ENCODE results near the gene PLEKHA7. TPM values are rescaled to one million over a fixed set of nuclear protein-coding genes. Genes with fewer than 3 reads are reported as not detected.

PLEKHA7 gene
- polyA plus RNA-seq, 3 donors = 11.9 to 18.7 (median 16.2) TPM

DNA sequence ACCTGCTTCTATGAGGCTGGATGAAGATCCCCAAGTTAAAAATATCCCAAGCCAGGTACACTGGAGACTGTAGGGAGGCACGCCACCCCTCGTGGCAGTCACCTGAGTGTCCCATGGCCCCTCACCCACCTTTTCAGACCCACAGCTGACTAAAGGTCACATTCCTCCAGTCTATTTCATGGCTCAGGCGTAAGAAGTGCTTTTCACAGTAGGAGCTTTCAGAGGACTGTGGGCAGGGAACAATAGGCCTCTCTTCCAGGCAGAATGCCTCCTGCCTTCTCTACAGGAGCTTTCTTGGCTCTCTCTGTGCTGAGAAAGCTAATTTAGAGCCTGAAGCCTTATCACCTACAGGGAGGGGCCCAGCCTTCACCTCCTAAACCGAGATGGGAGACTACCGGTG is 201.9 kb downstream of the PLEKHA7 start:
- H3K27ac ChIP-seq (ENCODE audit: low read depth, low read length) = no peak overlapping the region
- 59 to 84% (median 81%) methylated on average over 5 of the region's 5 CpGs for WGBS, 3 donors

DNA sequence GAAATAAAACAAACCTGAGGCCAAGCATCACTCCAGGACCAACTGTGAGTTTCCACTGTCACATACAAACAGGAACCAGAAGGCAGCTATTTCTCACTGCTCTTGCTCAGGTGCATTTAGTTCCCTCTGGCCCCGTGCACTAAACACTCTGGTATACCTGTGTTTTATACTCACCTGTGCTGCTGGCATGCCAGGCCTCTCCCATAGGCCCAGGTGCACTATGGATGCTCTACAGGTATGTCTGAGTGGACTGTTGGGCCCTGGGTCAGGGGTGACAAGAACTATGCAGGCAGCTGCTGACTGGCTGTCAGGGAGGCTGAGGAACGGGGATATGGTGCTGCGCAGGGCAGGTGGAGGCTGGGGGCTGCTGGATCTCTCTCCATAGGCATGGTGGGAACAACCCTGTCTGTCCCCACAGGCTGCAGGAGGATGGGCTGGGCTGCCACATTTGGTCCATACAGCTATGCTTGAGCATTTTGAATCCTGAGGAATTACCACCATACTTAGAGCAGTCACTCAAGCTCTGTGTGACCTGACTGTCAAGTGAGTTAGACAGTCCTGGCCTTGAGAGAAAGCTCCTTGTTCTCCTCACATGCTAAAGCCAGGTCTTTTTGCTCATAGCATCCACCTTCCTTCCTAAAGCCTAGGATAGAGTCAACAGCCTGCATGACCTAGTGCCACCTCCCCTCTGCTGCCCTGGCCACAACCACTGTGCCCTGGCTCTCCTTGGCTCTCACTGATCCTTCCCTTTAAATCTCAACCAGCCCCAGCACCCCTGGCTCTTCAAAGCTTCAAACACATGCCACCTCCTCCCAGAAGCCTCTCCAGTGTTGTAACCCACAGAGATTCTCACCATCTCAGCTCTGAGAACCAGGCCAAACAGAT is 202.8 kb downstream of the PLEKHA7 start:
- no peak overlapping the region for H3K27ac ChIP-seq (ENCODE audit: low read depth, low read length)
- 91 to 93% (median 91%) methylated on average over 3 of the region's 3 CpGs for WGBS, 3 donors

DNA sequence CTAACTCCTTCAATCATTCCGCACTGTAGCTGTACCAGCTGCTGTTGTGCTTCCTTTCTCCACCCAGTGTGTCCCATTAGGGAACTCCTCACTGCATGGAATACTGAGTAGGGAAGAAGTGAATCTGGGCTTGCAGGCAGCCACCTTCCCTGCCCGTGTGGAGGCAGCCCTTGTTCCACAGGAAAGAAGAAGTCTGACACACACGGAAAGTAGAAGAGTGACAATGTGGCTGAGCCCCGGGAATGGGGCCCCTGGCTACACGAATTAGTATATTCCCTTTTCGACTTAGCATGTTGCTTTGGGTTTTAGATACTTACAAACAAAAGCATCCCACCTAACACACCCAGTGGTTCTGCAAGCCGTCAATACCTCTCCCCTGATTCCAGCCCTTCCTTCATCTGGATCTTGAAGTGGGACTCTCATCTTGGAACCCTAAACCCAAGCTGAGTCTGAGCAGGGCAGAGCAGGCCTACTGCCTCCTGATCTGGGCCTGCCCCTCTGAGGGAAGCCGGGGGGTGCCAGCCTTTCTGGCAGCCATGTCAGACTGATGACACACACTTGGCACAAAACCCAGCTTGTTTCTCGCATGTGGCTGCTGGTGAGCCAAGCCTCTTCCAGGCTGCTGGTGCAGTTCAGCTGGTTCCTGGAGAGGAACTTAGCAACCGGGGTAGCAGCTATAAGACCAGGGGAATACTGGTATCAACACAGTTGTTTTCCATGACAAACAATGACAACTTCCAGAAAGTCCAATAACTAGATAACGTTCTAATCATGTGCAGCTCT is 204.1 kb downstream of the PLEKHA7 start:
- WGBS, 3 donors = 56 to 78% (median 56%) methylated on average over 11 of the region's 11 CpGs
- no peak overlapping the region for H3K27ac ChIP-seq (ENCODE audit: low read depth, low read length)

DNA sequence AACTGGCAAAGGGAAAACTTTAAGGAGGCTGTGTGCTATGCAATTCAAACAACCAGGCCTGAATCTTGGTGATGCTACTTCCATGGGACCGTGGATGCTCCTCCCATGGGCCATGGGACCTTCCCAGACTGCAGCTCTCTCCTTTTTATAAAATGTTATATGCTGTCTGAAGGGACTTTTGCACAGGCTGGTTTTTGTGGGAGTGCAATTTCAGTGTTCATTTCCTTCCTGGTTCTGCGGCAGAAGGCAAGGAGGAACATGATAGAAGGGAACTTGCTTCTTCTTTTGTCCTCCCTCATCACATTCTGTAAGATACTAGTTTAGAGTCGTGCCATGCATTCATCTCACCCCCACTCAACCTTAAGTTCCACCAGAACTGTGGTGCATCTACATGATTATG is 206.9 kb downstream of the PLEKHA7 start:
- no peak overlapping the region for H3K27ac ChIP-seq (ENCODE audit: low read depth, low read length)
- WGBS, 3 donors = 32 to 83% (median 47%) methylated on average over 3 of the region's 3 CpGs

DNA sequence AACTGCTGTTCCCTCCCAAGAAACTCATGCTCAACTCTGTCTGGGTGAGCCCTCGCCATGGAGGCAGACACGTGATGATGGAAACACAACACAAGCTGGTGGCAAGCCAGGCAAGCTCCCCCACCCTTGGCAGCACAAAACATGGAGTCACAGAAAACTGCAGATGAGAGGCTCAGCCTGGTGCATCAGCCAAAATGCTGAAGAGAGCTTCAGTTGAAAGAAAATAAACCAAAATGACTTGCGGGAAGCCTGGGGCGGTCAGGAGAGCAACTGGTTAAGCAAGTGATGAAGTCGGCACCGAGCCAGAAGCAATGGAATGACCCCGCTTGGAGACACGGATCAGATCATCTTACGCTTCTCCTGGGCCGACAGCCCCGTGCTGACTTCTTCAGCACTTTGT is 207.4 kb downstream of the PLEKHA7 start:
- 34 to 67% (median 38%) methylated on average over 11 of the region's 11 CpGs for WGBS, 3 donors
- no peak overlapping the region for H3K27ac ChIP-seq (ENCODE audit: low read depth, low read length)

DNA sequence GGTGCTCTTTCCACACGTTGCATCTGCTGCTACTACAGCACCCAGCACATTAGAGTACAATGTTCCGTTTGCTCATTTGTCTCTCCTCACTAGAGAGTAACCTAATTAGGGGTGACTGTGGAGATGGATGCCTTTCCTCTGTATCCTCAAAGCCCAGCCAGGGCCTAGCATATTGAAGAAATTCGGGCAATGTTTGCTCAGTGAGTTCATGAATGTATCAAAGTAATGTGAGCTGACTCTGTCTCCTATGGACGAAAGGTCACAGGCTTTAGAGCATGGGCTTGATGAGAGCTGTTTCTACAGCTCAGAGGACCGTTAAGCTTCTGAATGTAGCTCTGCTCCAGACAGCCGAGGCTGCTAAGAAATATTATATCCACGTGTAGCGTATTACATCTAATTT is 208.3 kb downstream of the PLEKHA7 start:
- WGBS, 3 donors = 76 to 82% (median 78%) methylated on average over 8 of the region's 8 CpGs
- no peak overlapping the region for H3K27ac ChIP-seq (ENCODE audit: low read depth, low read length)

DNA sequence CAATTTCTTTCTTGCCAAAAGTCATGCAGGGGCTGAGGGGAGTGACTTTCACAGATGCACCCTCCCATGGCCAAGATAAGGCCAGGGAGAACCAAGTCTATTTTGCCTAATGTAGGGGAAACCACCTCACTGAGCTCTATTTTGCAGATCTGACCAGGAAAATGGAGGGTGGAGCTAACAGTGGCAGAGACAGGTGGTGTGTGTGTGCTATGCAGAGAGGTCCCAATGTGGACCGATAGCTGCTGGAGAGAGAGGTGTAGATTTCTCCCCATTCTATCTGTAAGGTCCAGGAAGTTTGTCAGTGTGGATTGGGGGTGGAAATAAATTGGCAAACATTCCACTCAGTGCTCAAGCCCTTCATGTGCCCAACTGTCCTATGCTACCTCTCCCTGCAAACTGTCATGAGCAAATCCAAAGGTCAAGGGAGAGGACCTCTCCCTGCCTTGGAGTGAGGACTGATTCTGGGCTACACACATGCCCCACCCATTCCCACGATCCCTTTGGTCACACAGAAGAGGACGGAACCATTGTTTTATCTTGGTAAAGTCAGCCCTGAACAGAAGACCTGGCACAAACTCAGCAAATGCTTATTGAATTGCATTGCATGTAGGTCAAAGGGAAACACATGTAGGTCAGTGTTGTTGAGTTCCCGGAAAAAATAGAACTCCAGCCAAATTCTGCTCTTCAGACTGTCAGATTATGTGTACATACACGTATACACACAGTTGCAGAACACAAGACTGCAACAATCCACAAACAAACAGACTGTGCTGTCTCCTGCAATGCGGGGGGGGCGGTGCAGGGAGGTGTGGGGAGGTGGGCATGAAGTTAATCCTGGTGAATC is 209.9 kb downstream of the PLEKHA7 start:
- H3K27ac ChIP-seq (ENCODE audit: low read depth, low read length) = no peak overlapping the region
- WGBS, 3 donors = 37 to 47% (median 39%) methylated on average over 7 of the region's 7 CpGs

DNA sequence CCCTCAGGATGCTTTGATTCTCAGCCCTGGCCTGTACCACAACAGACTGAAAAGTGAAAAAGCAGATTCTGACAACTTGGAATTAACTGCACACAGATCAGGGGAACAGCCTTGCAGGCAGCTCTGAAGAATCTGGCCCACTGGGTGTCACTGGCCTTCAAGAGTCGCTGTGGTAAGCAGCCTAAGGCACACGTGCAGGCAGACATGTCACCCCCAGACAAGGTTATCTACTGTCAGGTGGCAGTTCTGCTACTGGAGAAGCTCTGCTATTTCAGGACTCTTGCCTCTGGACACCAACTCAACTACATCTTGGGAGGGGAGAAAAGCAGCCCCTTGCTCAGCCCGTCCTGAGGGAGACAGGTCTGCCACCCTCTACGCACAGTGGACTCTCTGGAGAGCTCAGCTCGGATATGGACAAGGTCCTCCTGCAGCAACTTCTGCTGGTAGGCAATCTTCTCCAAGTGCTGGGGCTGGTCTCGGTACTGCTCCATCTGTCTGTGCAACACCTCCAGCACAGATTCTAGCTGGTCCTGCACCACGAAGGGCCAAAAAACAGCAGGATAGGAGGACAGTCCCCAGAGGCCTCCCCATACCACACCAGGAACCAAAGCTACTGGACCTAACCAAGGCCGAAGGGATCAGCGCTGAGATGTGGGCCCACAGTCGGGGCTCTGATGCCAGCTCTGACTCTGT is 212.8 kb downstream of the PLEKHA7 start:
- 92 to 94% (median 93%) methylated on average over 10 of the region's 10 CpGs for WGBS, 3 donors
- H3K27ac ChIP-seq (ENCODE audit: low read depth, low read length) = no peak overlapping the region

DNA sequence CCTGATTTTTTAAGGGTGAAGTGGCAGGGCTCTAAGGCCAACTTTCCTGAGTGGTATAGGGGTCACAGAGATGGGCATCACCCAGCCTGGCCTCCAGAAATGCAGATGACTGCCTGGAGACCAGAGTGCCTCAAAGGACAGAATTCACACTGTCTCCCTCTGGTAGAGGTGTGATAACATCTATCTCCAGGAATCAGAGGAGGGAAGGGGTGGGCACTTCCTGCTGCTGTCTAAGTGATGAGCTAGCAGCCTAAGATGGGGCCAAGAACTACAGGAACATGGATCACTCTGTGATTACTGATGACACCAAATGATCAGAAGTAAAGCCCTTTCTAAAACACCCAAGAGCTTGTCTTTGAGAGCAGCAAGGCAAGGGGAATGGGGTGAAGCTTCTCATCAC is 213.8 kb downstream of the PLEKHA7 start:
- no peak overlapping the region for H3K27ac ChIP-seq (ENCODE audit: low read depth, low read length)

DNA sequence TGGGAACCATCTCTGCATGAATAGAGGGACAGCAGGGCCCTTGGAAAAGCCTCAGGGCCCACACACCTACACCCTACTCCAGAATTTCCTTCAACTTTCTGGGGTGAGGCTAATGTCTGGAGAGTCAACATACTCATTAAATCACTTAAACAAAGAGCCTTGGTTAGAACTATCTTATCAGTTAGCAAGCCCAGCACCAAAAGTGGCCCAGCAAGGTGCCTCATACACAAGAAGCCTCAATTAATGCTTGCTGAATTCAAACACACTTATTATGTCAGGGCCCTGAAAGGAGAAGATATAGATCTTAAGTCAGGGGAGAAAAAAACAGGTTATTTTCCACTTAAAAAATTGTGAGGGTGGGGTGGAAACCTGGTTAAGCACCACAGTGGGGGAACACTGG is 214.3 kb downstream of the PLEKHA7 start:
- no peak overlapping the region for H3K27ac ChIP-seq (ENCODE audit: low read depth, low read length)

DNA sequence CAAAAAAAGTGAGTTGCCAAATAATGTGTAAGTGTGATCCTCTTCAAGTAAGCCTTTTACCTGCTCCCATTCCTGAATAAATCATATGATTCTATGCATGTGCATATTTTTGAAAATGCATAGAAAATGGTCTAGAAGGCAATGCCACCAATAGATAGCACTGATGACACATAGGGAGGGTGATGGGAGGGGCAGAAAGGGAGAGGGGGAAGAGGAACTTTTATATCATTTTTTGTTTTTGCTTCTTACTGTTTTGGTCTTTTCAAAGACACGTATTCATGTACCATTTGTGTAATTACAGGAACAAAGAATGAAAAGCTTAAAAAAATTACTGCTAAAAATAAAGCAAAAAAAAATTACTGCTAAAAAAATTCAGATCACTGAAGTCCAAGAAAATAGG is 215.0 kb downstream of the PLEKHA7 start:
- WGBS, 3 donors = 63 to 90% (median 65%) methylated on average over 1 of the region's 1 CpG

DNA sequence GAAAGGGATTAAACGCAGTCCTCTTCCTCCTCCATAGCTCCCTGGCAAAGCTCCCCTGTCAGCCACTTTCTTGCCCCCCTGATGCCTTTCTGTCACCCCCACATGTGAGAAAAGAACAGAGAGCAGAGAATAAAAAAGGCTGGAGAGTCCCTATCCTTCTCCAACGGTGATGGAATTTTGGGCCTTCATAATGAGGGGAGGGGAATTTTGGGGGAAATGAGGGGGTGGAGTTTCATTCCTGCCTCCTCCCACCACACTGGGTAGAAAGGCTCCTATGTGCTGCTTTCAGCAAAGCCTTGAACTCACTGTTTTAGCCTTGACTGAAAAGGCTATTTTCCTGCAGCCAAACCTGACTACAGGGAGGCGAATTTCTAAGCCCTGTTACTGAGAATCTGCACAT is 216.4 kb downstream of the PLEKHA7 start:
- 68 to 83% (median 76%) methylated on average over 3 of the region's 3 CpGs for whole genome bisulfite sequencing, 3 donors
- H3K27ac ChIP-seq (ENCODE audit: low read depth, low read length) = no peak overlapping the region

More for the DNA sequence above, 215.0 kb downstream of the PLEKHA7 start:
- H3K27ac ChIP-seq (ENCODE audit: low read depth, low read length) = no peak overlapping the region

DNA sequence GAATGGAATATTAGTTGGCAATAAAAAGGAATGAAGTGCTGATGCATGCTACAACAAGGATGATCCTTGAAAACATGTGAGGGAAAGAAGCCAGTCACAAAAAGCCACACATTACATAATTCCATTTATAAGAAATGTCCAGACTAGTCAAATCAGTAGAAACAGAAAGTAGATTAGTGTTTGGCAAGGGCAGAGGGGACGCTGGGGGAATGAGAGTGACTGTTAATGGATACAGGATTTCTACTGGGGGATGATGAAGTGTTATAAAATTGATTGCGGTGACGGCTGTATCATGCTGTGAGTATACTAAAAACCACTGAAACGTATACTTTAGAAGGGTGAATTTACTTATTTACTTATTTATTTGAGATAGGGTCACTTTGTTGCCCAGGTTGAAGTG is 217.9 kb downstream of the PLEKHA7 start:
- WGBS, 3 donors = 89 to 93% (median 92%) methylated on average over 4 of the region's 4 CpGs
- H3K27ac ChIP-seq (ENCODE audit: low read depth, low read length) = no peak overlapping the region

DNA sequence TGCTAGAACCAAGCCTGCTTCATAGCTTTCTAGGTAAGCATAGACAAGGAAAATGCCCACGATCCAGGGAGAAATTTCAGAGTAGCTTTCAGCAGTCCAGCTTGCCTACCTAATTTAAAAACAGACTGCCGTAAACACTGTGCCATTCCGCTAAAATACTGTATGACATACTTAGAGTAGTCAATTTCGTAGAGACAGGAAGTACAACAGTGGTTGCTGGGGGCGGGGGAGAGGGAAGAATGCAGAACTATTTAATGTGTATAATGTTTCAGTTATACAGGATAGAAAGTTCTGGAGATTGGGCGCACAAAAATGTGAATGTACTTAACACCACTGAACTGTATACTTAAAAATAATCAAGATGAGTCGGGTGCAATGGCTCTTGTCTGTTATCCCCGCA is 219.1 kb downstream of the PLEKHA7 start:
- WGBS, 3 donors = 66 to 86% (median 68%) methylated on average over 8 of the region's 8 CpGs
- H3K27ac ChIP-seq (ENCODE audit: low read depth, low read length) = no peak overlapping the region

DNA sequence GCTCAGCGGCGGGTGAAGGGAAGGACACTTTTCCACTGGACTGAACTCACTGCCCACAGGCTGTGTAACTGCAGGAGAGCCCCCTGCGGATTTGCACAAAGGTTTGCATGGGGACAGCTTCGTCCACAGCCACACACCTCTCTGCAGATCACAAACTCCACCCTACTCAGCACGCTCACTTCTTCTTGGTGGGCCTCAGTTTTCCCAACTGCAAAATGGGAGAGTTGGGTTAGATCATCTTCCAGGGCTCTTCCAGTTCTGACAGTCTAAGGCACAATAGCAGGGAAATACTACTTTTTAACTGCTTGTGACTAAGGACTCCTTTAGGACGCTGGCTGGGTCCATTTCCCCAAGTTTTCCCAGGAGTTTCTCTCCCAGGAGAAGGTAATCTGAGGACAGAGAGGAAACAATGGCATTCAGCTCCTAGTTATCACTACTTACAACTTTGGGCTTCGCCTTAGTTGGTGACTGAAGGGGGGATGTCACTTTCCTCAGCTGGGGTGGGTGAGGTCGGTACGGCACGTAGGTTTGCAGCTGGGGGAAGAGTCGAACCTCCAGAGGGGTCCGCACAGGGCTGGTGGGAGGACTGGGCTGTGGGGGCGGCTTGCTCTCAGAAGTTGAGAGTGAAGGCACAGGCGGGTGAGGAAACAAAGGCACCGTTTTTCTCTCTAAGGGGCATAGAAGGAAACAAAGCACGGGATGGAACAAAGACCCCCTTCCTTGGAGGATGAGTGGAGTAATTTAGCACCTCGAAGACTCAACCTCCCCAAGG is 220.0 kb downstream of the PLEKHA7 start:
- H3K27ac ChIP-seq (ENCODE audit: low read depth, low read length) = no peak overlapping the region
- WGBS, 3 donors = 92 to 93% (median 93%) methylated on average over 17 of the region's 17 CpGs

DNA sequence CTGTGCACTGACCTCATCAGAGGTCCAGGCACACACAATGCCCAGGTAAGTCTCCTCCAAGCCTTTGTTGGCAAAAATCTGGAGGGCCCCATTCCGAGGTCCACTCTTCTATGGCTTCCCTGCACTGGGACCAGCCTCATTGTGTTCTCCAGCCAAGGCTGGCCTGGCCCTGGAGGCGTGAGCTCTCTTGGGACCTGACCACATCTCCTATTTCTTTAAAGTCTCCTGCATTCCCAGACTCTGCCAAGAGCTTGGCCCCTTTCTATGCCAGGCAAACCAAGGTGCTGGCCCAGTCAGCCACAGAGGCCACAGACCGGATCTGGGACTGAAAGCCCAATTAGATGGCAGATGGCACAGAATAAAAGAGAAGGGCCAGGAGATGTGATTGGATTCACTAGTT is 220.7 kb downstream of the PLEKHA7 start:
- 71 to 93% (median 89%) methylated on average over 3 of the region's 3 CpGs for WGBS, 3 donors
- H3K27ac ChIP-seq (ENCODE audit: low read depth, low read length) = no peak overlapping the region

DNA sequence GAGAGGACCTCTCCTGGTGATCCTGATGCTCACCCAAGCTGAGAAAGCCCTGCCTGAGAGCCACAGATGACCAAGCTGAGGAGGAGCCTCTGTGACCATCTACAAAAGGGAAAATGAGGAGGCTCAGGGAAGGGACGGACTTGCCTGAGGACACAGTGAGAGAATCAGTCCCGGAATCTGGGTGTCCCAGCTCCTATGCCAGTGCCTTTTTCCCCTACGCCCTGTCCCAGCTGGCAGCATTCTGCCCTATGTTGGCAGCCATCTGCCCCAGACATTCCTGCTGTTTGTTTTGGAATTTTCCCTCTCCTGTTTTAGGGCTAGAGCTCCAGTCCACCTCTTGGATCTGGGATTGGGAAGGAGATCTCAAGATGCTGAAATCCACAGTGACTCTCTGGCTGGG is 221.2 kb downstream of the PLEKHA7 start:
- no peak overlapping the region for H3K27ac ChIP-seq (ENCODE audit: low read depth, low read length)
- WGBS, 3 donors = 88 to 93% (median 89%) methylated on average over 3 of the region's 3 CpGs

DNA sequence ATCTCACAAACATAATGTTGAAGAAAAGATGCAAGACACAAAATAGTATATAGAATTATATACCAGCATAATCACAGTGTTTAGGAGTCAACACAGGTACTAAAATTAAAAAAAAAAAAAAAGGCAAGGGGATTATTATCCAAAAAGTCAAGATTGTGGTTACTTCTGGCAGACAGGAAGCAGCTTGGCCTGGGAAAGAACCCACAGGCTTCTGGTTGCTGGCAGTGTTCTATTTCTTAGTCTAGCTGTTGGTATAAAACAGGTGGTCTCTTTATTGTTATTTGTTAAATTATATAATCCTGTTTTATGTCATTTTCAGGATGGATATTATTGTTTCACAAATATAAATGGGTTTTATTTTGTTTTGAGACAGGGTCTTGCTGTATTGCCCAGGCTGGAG is 221.8 kb downstream of the PLEKHA7 start:
- H3K27ac ChIP-seq (ENCODE audit: low read depth, low read length) = no peak overlapping the region
